SH-SY5Y (cell line): ENCODE results near the gene RAB15.
A peak's percentile ranks its signal among the peaks of the same experiment; 100 is the strongest.

ENCODE experiments used
- GATA2 ChIP-seq: IDR thresholded peaks from 2 replicates; pipeline ENCODE4 v1.6.1; 2011; ENCODE audit warnings: mild to moderate bottlenecking, low read depth, low read length
- GATA3 ChIP-seq: IDR thresholded peaks from 2 replicates; pipeline ENCODE4 v1.6.1; 2011; ENCODE audit warnings: low read depth, mild to moderate bottlenecking, low read length, moderate library complexity

RAB15 gene

DNA sequence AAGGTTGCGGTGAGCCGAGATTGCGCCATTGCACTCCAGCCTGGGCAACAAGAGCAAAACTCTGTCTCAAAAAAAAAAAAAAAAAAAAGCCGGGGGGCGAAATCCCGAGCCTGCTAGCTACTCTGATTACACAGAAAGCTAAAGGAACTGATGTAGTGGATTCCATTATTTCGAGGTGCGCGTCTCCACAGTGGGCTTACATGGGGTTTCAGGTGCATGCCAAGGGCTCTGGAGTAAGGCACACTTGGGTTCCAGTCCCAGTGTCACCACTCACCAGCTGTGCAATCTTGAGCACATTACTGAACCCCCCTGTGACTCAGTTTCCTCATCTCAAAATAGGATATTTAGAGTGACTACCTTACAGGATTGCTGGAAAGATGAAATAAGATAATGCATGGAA, 1.7 kb upstream of the RAB15 start:
- TF ChIP-seq GATA3 (no peak), GATA2 (no peak)

DNA sequence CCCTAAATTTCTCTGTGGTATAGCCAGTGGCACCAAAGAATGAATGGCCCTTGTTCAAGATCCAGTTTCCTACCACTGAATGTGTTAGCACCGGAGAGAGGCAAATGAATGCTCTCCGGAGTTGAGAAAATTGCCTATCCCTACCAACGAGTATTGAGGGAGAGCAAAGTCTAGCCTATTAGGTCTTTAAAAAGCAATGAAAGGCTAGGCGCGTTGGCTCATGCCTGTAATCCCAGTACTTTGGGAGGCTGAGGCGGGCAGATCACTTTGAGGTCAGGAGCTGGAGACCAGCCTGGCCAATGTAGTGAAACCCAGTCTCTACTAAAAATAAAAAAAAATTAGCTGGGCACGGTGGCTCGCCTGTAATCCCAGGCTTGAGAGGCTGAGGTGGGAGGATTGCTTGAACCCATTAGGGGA, 898 bp upstream of the RAB15 start:
- TF ChIP-seq GATA2 (no peak), GATA3 (no peak)

DNA sequence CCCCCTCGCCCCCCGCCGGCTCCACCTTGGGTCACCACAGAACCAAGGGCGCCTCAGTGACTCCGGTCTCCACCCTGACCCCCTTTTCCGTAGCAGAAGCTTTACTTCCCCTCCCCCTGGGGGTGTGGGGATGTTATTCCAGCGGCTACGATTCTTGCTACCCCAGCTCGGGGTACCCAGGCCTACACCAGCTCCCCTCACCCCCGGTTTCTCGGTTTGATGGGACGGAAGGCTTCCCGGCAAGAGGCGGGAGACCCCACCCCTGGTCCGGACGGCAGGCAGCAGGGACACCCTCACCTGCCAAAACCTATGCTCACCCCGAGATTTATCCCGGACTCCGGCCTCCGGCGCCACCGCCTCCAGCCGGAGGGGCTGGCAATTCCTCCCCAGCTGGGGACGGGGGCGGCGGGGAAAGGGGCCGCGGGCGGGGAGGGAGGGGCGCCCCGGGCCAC, 619 bp downstream of the RAB15 start:
- no peak for TF ChIP-seq GATA3
- TF ChIP-seq GATA2: no peak

GRCh38 chr14:64970776-64971477, 1.2 kb downstream of the RAB15 start:
- TF ChIP-seq GATA2: no peak

GRCh38 chr14:64970041-64970440, 2.1 kb downstream of the RAB15 start:
- TF ChIP-seq GATA3: no peak
- TF ChIP-seq GATA2: no peak

GRCh38 chr14:64968651-64969050, 3.5 kb downstream of the RAB15 start:
- no peak for TF ChIP-seq GATA2
- TF ChIP-seq GATA3: no peak

GRCh38 chr14:64968167-64968566, 4.0 kb downstream of the RAB15 start:
- no peak for TF ChIP-seq GATA2
- no peak for TF ChIP-seq GATA3

DNA sequence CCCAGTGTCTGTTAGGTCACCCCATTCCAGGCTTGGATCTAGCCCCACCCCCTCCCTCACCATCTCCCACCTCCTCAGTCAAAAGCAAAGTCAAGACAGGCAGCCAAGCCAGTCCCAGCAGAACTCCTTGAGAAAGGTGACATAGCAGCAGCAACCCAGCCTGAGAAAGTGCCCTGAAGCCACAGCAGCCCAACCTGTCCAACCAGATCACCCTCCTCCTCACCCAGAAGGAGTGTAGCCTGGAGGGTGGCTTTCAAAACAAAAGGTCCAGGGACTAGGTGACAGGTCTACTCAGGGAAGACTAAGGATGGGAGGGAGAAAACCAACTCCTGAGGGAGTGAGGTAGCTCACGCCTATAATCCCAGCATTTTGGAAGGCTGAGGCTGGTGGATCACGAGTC, 5.2 kb downstream of the RAB15 start:
- TF ChIP-seq GATA3 (no peak), GATA2 (no peak)

- TF ChIP-seq GATA3: no peak
- no peak for TF ChIP-seq GATA2
These were observed 6.7 kb downstream of the RAB15 start for GRCh38 chr14:64965356-64966000.

GRCh38 chr14:64963611-64964010, 8.5 kb downstream of the RAB15 start:
- TF ChIP-seq GATA2: no peak
- TF ChIP-seq GATA3: no peak

- TF ChIP-seq GATA2 (peak; percentile 68), GATA3 (no peak)
These were observed 11.3 kb downstream of the RAB15 start for GRCh38 chr14:64960762-64961276.

DNA sequence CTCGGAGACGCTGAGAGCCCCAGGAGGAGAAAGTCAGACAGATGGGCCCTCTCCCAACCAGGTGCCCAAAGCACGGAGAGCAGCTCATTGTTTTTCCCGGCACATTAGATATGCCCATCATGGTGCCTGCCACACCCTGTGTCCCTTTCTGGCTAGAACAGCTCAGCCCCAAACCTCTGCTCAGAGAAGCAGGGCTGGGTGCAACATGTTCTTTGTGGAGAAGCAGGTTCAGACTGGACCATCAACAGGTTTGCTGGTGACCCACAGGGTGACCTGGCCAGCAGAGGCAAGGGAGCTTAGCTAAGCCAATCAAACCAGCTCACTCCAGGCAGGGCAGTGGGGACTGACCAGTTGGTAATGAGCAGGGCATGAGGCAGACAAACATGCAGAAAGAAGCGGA, 13.4 kb downstream of the RAB15 start:
- TF ChIP-seq GATA3: no peak

DNA sequence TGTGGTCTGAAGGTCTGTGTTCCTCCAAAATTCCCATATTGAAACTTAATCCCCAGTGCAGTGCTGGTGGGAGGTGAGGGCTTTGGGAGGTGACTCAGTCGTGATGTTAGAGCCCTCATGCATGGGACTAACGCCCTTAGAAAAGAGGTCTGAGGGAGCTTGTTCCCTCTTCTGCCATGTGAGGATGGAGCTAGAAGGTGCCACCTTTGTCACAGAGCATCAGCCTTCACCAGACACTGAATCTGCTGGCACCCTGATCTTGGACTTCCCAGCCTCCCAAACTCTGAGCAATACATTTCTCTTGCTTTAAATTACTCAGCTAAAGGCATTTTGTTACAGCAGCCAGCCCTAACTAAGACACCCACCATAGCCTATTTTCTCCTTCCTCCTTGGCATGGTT, 13.9 kb downstream of the RAB15 start:
- TF ChIP-seq GATA3: no peak
- no peak for TF ChIP-seq GATA2

GRCh38 chr14:64956697-64957406, 15.3 kb downstream of the RAB15 start:
- TF ChIP-seq GATA2 (no peak), GATA3 (no peak)

- TF ChIP-seq GATA2: no peak
- TF ChIP-seq GATA3: no peak
These were observed 16.8 kb downstream of the RAB15 start for GRCh38 chr14:64955297-64955696.
